Activated naive CD8-positive, alpha-beta T cell (primary cell): Measurements from ENCODE around the gene ITGA5.

Experiments used
- H3K27ac Mint-ChIP-seq: one replicate; pipeline ENCODE4 v1.8.0; 2021; ENCODE audit warnings: mixed read lengths
- H3K27me3 Mint-ChIP-seq: one replicate; pipeline ENCODE4 v1.8.0; 2021; ENCODE audit warnings: mixed read lengths
- H3K36me3 Mint-ChIP-seq: one replicate; pipeline ENCODE4 v1.8.0; 2021; ENCODE audit warnings: mixed read lengths
- H3K4me1 Mint-ChIP-seq: one replicate; pipeline ENCODE4 v1.8.0; 2021; ENCODE audit warnings: low read depth, mixed read lengths
- H3K4me3 Mint-ChIP-seq: one replicate; pipeline ENCODE4 v1.8.0; 2021; ENCODE audit warnings: mild to moderate bottlenecking, mixed read lengths
- H3K9me3 Mint-ChIP-seq: one replicate; pipeline ENCODE4 v1.8.0; 2021; ENCODE audit warnings: low read depth, mixed read lengths

ITGA5 gene

GRCh38 chr12:54423816-54424150, 4.7 kb upstream of the ITGA5 start:
- no peak overlapping the region for H3K27ac Mint-ChIP-seq
- H3K27me3 Mint-ChIP-seq, result no peaks in the 10 kb centered on the region
- H3K4me3 Mint-ChIP-seq, result no peak overlapping the region
- peaks cover 32% of the 10 kb centered on the region for H3K4me1 Mint-ChIP-seq
- no peaks in the 10 kb centered on the region for H3K36me3 Mint-ChIP-seq
- no peaks in the 10 kb centered on the region for H3K9me3 Mint-ChIP-seq

GRCh38 chr12:54421879-54422250, 2.8 kb upstream of the ITGA5 start:
- no peaks in the 10 kb centered on the region for H3K36me3 Mint-ChIP-seq
- no peaks in the 10 kb centered on the region for H3K9me3 Mint-ChIP-seq
- no peak overlapping the region for H3K4me3 Mint-ChIP-seq
- H3K27ac Mint-ChIP-seq, result no peak overlapping the region
- H3K4me1 Mint-ChIP-seq, result peaks cover 36% of the 10 kb centered on the region
- no peaks in the 10 kb centered on the region for H3K27me3 Mint-ChIP-seq

GRCh38 chr12:54421175-54421878, 2.3 kb upstream of the ITGA5 start:
- no peaks in the 10 kb centered on the region for H3K27me3 Mint-ChIP-seq
- no peaks in the 10 kb centered on the region for H3K36me3 Mint-ChIP-seq
- H3K4me1 Mint-ChIP-seq, result peaks cover 40% of the 10 kb centered on the region
- peak overlapping the region; percentile 42 for H3K27ac Mint-ChIP-seq
- H3K4me3 Mint-ChIP-seq, result no peak overlapping the region
- no peaks in the 10 kb centered on the region for H3K9me3 Mint-ChIP-seq

GRCh38 chr12:54420766-54421144, 1.7 kb upstream of the ITGA5 start:
- Mint-ChIP-seq H3K36me3 (no peaks in the 10 kb centered on the region), H3K27me3 (no peaks in the 10 kb centered on the region), H3K4me1 (peaks cover 43% of the 10 kb centered on the region), H3K27ac (peak overlapping the region; percentile 81), H3K4me3 (peak overlapping the region; percentile 58), H3K9me3 (no peaks in the 10 kb centered on the region)

- Mint-ChIP-seq H3K27me3 (no peaks in the 10 kb centered on the region), H3K4me3 (peak overlapping the region; percentile 89), H3K4me1 (peaks cover 61% of the 10 kb centered on the region), H3K9me3 (no peaks in the 10 kb centered on the region), H3K27ac (peak overlapping the region; percentile 92), H3K36me3 (no peaks in the 10 kb centered on the region)
These were observed 502 bp downstream of the ITGA5 start for GRCh38 chr12:54418441-54419087.

GRCh38 chr12:54417712-54418440, 1.2 kb downstream of the ITGA5 start:
- Mint-ChIP-seq H3K27me3 (no peaks in the 10 kb centered on the region), H3K36me3 (no peaks in the 10 kb centered on the region), H3K4me1 (peaks cover 68% of the 10 kb centered on the region), H3K27ac (peak overlapping the region; percentile 92), H3K9me3 (no peaks in the 10 kb centered on the region), H3K4me3 (peak overlapping the region; percentile 89)

- no peaks in the 10 kb centered on the region for H3K9me3 Mint-ChIP-seq
- H3K27ac Mint-ChIP-seq, result peak overlapping the region; percentile 94
- H3K4me1 Mint-ChIP-seq, result peaks cover 76% of the 10 kb centered on the region
- H3K4me3 Mint-ChIP-seq, result peak overlapping the region; percentile 89
- no peaks in the 10 kb centered on the region for H3K27me3 Mint-ChIP-seq
- no peaks in the 10 kb centered on the region for H3K36me3 Mint-ChIP-seq
These were observed 2.1 kb downstream of the ITGA5 start for GRCh38 chr12:54416687-54417603.

- H3K27me3 Mint-ChIP-seq, result no peaks in the 10 kb centered on the region
- H3K36me3 Mint-ChIP-seq, result no peaks in the 10 kb centered on the region
- H3K27ac Mint-ChIP-seq, result peak overlapping the region; percentile 94
- peaks cover 76% of the 10 kb centered on the region for H3K4me1 Mint-ChIP-seq
- H3K4me3 Mint-ChIP-seq, result peak overlapping the region; percentile 89
- H3K9me3 Mint-ChIP-seq, result no peaks in the 10 kb centered on the region
These were observed 3.7 kb downstream of the ITGA5 start for GRCh38 chr12:54415221-54415929.

- Mint-ChIP-seq H3K27ac (peak overlapping the region; percentile 97), H3K36me3 (no peaks in the 10 kb centered on the region), H3K4me1 (peaks cover 68% of the 10 kb centered on the region)
These were observed 5.5 kb downstream of the ITGA5 start for GRCh38 chr12:54413284-54414190.

GRCh38 chr12:54412786-54413185, 6.3 kb downstream of the ITGA5 start:
- H3K4me3 Mint-ChIP-seq, result peak overlapping the region; percentile 82
- H3K27ac Mint-ChIP-seq, result peak overlapping the region; percentile 97

More at GRCh38 chr12:54413284-54414190, 5.5 kb downstream of the ITGA5 start:
- H3K4me3 Mint-ChIP-seq, result peak overlapping the region; percentile 82
- H3K27me3 Mint-ChIP-seq, result no peaks in the 10 kb centered on the region
- H3K9me3 Mint-ChIP-seq, result no peaks in the 10 kb centered on the region

GRCh38 chr12:54412348-54412747, 6.7 kb downstream of the ITGA5 start:
- no peaks in the 10 kb centered on the region for H3K27me3 Mint-ChIP-seq
- H3K4me1 Mint-ChIP-seq, result peaks cover 64% of the 10 kb centered on the region
- peak overlapping the region; percentile 82 for H3K4me3 Mint-ChIP-seq
- H3K9me3 Mint-ChIP-seq, result no peaks in the 10 kb centered on the region
- no peaks in the 10 kb centered on the region for H3K36me3 Mint-ChIP-seq
- H3K27ac Mint-ChIP-seq, result peak overlapping the region; percentile 97

More at GRCh38 chr12:54412786-54413185, 6.3 kb downstream of the ITGA5 start:
- Mint-ChIP-seq H3K36me3 (no peaks in the 10 kb centered on the region), H3K27me3 (no peaks in the 10 kb centered on the region), H3K4me1 (peaks cover 66% of the 10 kb centered on the region), H3K9me3 (no peaks in the 10 kb centered on the region)

GRCh38 chr12:54411391-54412241, 7.5 kb downstream of the ITGA5 start:
- peaks cover 65% of the 10 kb centered on the region for H3K4me1 Mint-ChIP-seq
- H3K4me3 Mint-ChIP-seq, result peak overlapping the region; percentile 82
- H3K9me3 Mint-ChIP-seq, result no peaks in the 10 kb centered on the region
- peaks cover 2% of the 10 kb centered on the region for H3K36me3 Mint-ChIP-seq
- no peaks in the 10 kb centered on the region for H3K27me3 Mint-ChIP-seq
- H3K27ac Mint-ChIP-seq, result peak overlapping the region; percentile 97

- Mint-ChIP-seq H3K27ac (no peak overlapping the region), H3K9me3 (no peaks in the 10 kb centered on the region), H3K4me1 (peaks cover 54% of the 10 kb centered on the region), H3K27me3 (no peaks in the 10 kb centered on the region), H3K4me3 (no peak overlapping the region), H3K36me3 (peaks cover 2% of the 10 kb centered on the region)
These were observed 9.8 kb downstream of the ITGA5 start for GRCh38 chr12:54409267-54409666.
